NCI-H345 (cell line): ENCODE measurements around the gene CAPN2.

Source experiments
- DNase-seq: peaks from one replicate; lab custom pipeline; 2025; lab: John Stamatoyannopoulos, UW

The CAPN2 gene

DNA sequence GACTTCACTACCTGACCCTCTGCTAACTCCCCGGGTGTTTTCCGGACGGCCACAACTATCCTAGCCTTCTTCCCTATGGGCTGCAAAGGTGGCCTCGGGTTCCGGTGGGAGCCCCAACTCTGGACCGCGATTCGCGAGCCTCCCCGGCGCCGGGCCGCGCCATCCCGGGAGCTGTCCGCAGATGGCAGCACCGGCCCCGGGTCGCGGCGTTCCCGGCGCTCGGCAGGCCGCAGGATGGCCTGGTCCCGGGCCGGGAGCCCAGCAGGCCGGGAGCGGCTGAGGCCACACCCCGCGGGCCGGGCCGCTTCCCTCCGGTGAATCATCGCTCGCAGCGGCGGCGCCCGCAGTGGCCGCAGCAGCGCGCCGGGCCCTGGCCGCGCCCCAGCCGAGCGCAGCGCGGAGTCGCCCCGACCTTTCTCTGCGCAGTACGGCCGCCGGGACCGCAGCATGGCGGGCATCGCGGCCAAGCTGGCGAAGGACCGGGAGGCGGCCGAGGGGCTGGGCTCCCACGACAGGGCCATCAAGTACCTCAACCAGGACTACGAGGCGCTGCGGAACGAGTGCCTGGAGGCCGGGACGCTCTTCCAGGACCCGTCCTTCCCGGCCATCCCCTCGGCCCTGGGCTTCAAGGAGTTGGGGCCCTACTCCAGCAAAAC is at the start of gene CAPN2:
Gene CAPN2 (plus strand): TSS at position 346 of the 656 bp plus-strand sequence. CDS start 102 bp downstream, at position 448.
- DNase-seq, result no peak

- DNase-seq, result no peak
Observed at GRCh38 chr1:223662943-223663342, 49.4 kb upstream of the CAPN2 start.

GRCh38 chr1:223664106-223664505 is 48.2 kb upstream of the CAPN2 start:
- no peak for DNase-seq

GRCh38 chr1:223665592-223666312 is 46.6 kb upstream of the CAPN2 start, which contains the start of gene CAPN8:
TSS of gene CAPN8 (minus strand) at chr1:223665701. CDS start at chr1:223665646, 55 bp downstream.
- DNase-seq, result no peak

GRCh38 chr1:223667484-223668182 is 44.7 kb upstream of the CAPN2 start:
- DNase-seq, result no peak

GRCh38 chr1:223669003-223669795 is 43.1 kb upstream of the CAPN2 start:
- DNase-seq, result no peak

DNA sequence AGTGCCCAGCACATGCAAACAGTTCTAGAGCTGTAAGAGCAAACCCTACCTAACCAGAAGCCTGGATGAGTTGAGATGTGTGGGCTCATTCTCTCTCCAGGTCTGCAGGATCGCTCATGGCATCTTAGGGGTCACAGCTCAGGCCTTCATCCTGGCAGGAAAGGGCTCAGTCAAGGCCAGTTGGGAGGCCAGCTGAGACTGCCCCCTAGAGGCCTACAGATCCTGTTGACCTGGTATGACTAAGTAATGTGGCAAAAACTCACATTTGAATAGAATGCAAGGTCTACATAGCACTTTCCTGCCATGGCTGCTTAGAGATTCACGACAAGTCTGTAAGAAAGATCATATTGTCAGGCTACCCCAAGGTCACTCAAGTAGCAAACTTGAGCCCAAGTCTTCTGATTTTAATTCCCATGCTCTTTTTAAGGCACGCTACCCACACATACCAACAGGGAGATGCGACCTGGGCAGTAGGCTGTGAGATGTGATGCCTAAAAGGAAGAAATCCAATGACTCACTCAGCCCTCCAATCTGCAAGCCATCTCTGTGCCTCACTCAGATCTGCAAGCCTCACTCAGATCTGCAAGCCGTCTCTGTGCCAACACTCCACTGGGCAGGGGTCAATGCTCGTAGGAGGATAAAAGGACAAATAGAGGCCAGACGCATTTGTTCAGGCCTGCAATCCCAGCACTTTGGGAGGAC is 41.7 kb upstream of the CAPN2 start:
- peak; percentile 27 for DNase-seq

- DNase-seq, result no peak
Observed at GRCh38 chr1:223674119-223674890, 38.0 kb upstream of the CAPN2 start.

- DNase-seq, result no peak
Observed at GRCh38 chr1:223678841-223679240, 33.5 kb upstream of the CAPN2 start.

DNA sequence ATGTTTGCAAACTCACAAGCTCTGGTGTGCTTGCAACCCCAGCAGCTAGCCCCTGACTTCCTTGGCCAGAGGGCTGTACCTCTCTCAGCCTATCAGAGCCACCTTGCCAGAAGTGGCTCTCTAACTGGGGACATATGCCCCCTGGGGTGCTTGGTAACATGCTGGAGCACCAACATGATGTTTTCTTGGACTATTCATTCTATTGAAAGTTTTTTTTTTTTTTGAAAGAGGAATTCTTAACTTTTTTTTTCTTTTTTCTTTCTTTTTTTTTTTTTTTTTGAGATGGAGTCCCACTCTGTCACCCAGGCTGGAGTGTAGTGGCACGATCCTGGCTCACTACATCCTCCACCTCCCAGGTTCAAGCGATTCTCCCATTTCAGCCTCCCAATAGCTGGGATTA is 32.2 kb upstream of the CAPN2 start:
- no peak for DNase-seq

DNA sequence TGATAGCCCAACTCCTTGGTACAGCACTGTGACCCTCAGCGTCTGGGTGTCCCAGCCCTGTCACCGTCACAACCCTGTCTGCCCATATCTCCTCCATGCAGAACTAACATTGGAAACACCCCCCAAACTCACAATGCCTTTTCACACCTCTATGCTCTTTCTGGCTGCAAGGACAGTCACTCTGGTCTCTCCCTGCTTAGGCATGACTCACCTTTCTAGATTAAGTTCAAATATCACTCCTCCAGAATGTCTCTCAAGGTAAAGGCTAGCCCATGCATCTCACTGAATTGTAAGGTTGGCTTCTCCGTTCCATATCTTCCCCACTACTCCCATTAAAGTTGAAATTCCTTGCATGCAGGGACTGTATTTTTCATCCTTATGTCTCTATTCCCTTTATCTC is 29.8 kb upstream of the CAPN2 start:
- DNase-seq, result no peak

DNA sequence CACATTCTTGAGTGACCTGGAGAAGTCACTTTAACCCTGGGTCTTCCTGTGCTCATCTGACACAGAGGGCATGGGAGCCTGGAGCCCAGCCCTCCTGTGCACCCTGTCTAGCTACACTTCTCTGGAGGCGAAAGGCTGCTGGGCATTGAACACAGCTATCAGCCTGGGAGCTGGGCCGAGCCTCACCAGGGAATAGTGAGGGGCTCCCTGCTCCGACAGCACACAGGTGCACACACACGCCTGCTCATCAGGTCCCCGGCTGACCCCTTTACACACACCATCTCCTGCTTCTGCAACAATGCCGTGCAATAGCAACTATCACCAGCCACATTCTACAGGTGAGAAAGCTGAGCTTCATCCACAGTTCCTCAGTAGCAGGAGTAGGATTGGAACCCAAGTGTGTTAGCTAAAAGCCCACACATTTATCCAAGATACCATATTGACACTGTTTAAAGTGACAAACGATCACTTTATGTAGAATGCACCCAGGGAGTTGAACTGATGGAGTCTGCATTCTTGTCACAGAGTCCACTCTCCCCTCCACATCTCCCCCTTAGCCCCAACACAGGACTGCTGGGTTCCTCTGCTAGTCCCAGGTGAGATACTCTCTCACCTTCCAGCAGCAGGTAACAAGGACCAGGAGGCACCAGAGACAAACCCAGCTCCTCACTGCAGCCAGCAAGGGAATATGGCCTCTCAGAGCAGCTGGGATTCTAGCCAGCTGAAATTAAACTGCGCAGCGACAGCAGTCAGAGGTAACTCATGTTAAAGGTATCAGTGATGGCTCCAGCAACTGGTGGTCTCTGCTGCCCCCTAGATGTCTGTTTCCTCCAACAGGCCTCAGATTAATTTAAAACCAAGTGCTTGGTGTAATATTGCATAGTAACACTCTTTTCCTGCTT is 28.5 kb upstream of the CAPN2 start:
- DNase-seq, result peak; percentile 78

- DNase-seq, result no peak
Observed at GRCh38 chr1:223684488-223684792, 27.9 kb upstream of the CAPN2 start.

DNA sequence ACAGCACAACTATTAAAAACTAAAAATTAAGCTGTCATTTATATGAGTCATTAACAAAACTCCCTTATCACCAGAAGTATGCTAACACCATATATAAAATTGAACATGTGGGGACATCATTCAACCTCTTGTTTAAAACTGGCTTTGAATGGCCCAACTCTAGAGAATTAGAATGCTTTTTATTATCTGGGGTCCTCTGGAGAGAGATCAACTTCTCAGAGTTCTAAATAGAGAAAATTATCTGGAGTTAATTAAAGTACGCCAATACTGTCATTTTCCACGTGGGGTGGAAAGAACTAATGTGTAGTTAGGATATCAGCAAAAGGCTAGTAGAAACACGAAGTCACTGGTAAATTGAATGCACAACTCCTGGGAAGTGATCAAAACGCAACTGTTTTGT is 21.2 kb upstream of the CAPN2 start:
- DNase-seq, result no peak

DNA sequence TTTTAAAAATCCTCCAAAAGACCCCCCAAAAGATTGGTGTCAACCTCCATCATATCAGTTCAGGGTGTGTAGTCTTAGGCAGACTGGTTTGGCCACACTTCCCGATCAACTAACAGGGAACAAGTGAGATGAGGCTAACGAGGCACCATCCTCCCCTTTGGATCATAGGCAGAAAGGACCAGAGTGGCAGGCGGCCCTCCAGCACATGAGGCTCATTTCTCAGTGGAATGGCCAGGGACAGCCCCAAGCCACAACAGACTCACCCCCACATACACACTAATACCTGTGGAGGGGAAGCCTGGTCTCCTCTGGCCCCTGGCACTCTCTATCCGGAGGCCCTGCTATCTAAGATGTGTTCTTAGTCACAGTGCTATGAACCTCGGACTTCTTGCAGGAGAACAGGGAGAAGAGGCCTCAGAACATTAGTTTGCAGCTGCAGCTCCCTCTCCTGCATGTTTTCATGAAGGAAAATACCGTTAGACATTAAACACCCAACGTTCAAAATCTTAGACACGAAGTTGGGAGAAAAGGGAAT is 17.3 kb upstream of the CAPN2 start:
- no peak for DNase-seq

DNA sequence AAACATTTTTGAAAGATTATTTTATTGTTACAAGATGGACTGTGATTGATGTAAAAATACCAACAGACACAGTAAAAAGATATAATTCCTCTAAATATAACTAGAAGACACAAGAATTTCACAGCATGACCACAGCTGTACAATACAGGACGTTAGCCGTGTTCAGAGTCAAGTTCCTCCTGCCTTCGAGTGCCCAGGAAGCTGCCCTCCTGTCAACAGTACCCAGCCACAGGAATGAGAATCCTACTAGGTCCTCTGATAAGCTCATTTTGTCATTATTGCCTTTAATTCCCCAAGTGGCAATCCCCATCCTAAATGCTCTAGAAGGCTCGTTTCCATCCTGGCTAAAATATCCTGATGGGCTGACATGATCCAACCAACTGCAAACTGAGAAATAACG is 16.4 kb upstream of the CAPN2 start:
- no peak for DNase-seq

- peak; percentile 19 for DNase-seq
Observed at GRCh38 chr1:223700388-223700918, 11.9 kb upstream of the CAPN2 start.

DNA sequence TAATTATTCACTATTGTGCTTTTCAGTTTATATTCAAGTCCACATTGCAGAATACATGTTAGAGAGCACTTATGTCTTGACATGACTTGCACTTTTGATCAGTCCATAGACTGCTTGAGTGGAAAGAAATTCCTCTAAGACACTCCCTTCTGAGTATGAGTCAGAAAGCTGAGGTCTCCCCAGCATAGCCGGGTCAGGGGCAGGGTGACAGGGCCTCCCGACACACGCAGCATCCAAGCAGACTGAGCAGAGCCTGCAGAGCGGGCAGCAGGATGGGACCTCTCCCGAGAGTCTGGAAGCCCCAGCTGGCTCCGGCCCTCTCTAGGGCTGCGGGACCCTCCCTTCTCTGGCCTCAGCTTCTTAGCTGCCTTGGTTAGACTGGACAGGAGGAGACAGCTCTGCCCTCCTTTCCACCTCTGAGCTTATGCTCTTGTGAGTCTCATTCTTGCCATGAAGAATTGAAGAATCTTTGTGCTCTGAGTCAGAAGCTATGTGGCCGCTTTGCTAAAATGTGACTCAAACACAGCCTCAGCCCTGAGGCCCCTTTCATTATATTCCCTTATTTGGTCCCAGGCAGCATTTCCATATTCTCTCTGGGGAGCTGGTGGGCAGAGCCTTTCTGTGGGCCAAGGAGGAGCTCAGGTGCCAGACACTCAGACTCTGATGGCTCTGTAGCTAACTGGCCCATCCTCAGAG is 11.2 kb upstream of the CAPN2 start:
- no peak for DNase-seq
